GM21737 (cell line): ENCODE measurements around the gene CEND1.

Source experiments
- ATAC-seq: cut with Tn5 transposase; IDR thresholded peaks from one replicate; pipeline ENCODE4 v1.9.1; 2021; ENCODE audit warnings: mild to moderate bottlenecking, moderate library complexity; ENCODE audit not compliant: unreplicated experiment

CEND1 gene

DNA sequence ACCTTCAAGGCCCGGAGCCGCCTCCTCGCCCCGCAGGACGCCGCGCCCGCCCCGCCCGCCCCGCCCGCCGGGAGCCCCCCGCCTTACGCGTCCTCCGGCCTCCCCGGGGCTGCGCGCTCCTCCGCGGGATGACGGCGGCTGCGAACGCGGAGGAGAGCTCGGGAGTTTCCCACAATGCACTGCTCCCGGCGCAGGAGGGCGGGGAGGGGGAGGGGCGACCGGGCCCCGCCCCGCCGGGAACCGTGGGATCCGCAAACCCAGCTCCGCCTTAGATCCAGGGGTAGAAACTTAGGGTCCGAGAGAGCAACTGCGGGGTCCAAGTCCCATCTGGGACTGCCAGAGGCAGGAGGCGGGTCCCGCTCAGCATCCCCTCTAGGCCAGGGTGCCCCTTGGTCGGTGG lies at the start of gene CEND1:
Gene CEND1, minus strand, starts transcription at position 148 of the 400 bp plus-strand sequence. CDS start 1,514 bp downstream, outside the sequence.
- no peak for ATAC-seq

DNA sequence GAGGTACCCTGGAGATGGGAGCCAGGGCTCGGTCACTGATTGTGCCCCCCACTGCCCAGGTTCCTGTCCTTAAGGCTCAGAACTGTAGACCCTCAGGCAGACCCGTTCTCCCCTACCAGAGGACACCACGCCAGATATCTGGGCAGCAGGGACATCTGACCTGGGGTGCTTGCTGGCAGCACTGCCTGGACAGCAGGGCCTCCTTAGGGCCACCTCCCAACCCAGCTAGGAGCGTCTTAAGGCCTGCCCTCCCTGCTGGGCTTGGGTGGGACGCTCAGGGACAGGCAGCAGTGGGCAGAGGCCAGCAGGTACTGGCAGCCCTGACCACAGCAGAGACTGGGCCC lies 49.4 kb upstream of the CEND1 start:
- ATAC-seq, result no peak

DNA sequence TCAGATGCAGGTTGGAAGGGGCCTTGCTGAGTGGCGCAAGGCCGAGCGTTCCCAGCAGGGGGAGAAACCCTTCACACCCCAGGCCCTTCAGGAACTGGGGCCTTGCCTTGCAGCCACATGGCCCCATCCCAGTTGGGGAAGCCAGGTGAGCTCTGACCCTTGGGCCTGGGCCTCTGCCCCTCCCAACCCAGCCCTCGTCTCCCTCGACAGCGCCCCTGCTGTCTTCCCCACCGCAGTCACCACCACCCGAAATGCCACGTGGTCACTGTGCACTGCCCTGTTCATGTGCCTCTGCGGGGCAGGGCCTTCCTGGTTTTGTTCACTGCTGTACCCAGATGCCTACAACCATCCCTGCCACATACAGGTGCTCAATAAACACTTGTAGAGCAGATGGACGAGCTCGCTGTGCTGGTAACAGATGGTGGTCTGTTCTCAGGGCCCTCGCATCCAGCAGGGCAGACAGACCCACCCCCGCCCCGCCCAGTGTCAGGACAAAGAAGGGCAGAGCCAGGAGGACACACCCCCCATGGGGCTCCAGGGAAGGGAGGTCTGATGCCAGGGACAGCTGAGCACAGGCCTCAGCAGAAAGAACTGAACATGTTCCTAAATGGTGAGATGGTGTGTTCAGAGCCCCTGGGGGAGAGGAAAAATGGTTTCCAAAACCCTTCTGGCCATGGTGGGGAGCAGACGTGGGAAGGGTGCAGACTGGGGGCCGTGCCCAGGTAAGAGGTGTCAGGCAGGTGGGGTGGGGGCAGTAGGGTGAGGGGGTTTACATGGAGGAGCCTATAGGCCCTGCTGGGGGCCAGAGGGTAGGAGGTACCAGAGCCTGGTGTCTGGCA lies 48.8 kb upstream of the CEND1 start:
- ATAC-seq, result no peak

DNA sequence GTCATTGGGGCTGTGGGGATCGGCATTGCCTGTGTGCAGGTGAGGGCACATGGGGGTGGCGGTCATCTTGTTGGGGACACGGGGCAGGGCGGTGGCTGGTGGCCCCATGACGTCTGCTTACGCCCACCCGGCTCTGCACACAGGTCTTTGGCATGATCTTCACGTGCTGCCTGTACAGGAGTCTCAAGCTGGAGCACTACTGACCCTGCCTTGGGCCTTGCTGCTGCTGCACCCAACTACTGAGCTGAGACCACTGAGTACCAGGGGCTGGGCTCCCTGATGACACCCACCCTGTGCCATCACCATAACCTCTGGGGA lies 48.1 kb upstream of the CEND1 start:
- no peak for ATAC-seq

DNA sequence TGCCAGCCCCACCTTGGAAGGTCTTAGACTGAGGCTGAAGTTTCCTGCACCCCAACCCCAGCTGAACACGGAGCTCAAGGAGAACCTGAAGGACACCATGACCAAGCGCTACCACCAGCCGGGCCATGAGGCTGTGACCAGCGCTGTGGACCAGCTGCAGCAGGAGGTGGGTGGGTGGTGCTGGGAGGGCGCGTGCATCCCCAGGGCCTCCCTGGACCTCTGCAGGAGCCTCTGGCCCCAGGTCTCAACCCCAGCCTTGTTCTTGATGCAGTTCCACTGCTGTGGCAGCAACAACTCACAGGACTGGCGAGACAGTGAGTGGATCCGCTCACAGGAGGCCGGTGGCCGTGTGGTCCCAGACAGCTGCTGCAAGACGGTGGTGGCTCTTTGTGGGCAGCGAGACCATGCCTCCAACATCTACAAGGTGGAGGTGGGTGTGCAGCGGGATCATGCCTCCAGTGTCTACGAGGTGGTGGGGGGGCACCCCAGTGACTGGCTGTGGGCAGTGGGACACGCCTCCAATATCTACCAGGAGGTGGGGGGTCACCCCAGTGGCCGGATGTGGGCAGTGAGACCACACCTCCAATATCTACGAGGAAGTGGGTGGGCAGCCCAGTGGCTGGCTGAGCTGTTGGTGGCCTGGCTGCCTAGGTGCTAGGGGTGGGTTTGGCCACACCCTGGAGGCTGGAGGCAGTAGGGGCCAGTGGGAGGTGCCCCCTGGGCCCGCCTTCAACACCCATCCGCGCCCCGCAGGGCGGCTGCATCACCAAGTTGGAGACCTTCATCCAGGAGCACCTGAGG lies 47.5 kb upstream of the CEND1 start:
- no peak for ATAC-seq

DNA sequence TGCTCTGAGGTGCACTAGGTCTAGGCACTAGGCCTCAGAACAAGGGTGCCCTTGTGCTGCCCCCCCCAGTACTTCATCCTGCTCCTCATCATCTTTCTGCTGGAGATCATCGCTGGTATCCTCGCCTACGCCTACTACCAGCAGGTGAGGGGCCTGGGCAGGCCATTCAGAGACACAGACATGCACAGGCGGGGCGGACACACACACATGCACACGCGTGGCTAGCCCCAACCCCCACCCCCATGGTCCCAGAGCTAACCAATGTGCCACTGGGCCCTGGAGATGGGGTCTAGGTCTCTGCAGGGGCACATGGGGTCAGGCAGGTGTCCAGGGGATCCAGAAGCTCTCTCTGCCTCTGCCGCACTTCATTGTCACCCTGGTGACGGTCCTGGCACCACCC lies 46.8 kb upstream of the CEND1 start:
- no peak for ATAC-seq

DNA sequence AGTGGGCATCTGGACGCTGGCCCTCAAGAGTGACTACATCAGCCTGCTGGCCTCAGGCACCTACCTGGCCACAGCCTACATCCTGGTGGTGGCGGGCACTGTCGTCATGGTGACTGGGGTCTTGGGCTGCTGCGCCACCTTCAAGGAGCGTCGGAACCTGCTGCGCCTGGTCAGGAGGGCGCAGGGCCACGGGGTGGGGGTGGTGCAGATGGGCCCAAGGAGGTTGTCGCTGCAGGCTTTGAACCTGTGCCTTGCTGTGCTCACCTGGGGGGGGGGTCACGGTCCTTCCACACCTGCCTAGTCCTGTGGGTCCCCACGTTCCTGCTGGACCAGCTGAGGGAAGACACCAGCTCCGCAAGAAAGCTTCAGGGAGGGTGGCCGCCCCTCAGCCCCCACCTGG lies 46.4 kb upstream of the CEND1 start:
- ATAC-seq, result no peak

DNA sequence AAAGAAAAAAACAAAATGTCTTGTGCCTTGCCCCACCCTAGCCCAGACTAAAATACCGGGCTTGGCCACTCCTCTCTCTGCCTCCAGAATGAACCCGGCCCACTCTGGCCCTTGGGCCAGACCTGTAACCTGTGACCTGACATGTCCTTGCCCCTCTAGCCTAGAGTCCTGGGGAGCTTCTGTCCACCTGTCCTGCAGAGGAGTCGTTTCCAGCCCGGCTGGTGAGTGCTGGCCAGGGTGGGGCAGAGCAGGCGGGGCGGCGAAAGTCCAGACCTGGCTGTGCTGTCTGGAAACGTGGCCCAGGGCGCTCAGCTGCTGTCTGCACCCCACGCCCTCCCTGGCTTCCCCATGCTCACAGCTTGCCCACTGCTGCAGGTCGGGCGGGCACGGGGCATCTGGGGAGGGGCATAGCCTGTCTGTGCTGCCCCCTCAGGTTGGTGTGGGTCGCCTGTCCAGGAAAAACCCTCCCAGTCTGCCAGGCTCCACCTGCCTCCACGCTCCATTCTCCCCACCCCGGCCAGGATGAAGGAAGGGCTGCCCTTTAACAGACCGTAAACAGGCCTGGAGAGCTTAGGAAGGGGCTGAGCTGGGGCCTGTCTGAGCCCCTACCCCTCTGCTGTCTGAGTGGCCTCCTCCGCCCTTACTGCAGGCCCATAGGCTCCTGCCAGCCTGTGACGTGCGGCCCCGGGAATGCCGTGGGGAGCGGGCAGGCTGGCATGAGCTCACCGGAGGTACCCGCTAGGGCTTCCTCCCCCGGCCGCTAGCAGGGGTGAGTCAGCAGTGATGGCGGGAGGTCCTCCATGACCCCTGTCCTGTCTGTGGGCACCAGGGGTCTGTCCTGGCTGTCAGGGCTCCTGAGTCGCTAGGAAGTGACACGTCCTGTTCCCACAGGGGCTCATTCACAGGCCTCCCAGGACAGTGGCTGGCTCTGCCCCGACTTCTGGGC lies 44.8 kb upstream of the CEND1 start:
- ATAC-seq, result no peak

DNA sequence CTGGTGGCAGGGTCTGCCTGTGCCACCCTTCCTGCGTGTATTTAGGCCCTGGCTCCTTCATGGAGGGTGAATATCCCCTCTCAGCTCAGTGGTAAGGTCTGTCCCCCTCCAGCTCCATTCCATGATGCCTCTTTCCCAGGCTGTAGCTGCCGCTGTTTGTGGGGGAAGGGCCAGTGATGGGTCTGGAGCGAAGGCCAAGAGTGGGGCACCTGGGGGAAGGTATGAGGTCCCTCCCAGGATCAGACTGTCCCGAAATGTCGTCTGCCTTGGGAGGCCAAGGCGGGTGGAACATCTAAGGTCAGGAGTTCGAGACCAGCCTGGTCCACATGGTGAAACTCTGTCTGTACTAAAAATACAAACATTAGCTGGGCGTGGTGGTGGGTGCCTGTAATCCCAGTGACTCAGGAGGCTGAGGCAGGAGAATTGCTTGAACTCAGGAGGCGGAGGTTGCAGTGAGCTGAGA lies 44.0 kb upstream of the CEND1 start:
- no peak for ATAC-seq

DNA sequence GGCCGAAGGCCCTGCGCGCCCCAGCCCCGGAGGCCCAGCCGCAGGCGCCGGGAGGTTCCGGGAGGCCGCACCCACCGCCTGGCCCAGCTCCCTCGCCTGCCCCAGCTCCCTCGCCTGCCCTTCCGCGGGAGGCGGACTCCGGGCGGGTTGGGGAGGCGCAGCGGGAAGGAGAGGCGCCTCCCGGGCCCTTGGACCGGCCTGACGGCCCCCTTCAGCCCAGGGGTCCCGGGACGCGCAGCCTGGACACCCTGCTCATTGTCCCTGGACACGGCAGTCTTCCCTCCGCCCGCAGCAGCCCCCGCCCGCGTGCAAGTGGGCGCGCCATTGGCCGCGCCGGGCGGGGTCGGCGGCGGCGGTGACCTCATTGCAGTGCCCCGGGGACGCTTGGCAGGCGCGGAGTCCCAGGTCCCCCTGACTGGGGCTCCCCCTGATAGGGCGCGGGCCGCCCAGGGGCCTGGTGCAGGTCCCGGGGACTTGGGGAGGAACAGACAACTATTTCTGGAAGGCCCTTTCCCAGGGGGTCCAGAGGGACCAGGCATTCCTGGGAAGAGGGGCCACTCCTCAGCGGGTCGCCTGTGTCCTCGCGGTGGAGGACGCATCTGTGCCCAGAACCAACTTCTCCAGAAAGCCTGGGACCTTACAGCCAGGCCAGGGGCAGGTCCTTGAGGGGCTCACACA lies 43.4 kb upstream of the CEND1 start:
- no peak for ATAC-seq

DNA sequence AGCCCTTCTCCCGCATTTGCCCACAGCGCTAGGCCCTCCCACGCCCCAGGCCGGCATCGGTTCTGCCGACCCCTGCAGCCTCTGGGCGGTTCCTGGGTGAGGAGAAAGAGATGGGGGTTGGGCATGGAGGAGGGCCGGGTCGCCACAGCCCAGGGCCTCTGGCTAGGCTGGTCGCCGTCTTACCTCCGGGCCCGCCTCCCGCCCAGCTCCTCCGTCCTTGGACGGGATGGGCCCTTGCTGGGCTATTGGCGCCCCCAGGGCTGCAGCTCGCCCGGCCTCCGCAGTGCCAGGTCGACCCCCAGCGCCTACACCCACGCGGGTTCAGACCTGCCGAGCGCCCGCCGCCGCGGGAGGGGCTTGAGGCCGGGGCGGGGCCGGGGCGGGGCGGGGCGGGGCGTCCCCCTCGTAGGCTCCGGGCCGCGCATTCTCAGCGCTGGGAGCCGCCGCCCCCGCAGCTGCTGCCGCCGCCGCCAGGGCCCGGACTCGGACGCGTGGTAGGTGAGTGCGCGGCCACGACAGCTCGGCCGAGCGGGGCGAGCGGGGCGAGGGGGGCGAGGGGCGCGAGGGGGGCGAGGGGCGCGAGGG lies 42.7 kb upstream of the CEND1 start, which contains the start of gene CD151:
Gene CD151, plus strand, starts transcription at position 424 of the 585 bp plus-strand sequence. CDS start 3,118 bp downstream, outside the sequence.
- no peak for ATAC-seq

DNA sequence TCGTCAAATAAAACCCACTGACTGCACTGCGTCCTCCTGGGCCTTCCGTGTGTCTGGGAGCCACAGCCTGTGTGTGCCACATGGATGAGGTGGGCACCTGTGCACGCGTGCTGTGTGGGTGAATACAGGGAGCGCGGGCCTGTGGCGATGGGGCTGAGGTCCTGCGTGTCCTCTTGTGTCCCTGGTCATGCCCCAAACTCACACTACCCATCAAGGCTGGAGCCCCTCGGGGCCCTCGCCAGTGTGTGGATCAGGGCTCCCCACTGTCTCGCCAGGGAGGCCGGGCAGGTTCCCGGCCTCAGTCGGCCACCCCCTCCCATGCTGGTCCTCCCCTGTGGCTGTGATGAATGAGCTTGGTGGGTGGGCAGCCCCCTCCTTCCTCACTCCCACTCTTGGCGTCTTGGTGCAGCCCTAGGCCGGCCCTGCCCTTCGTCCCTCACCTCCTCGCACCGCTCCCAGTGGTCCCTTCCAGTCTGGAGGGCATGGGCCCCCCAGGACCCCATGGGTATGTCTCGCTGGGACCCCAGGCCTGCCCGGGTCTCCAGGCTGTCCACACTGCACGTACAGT lies 42.2 kb upstream of the CEND1 start:
- no peak for ATAC-seq

DNA sequence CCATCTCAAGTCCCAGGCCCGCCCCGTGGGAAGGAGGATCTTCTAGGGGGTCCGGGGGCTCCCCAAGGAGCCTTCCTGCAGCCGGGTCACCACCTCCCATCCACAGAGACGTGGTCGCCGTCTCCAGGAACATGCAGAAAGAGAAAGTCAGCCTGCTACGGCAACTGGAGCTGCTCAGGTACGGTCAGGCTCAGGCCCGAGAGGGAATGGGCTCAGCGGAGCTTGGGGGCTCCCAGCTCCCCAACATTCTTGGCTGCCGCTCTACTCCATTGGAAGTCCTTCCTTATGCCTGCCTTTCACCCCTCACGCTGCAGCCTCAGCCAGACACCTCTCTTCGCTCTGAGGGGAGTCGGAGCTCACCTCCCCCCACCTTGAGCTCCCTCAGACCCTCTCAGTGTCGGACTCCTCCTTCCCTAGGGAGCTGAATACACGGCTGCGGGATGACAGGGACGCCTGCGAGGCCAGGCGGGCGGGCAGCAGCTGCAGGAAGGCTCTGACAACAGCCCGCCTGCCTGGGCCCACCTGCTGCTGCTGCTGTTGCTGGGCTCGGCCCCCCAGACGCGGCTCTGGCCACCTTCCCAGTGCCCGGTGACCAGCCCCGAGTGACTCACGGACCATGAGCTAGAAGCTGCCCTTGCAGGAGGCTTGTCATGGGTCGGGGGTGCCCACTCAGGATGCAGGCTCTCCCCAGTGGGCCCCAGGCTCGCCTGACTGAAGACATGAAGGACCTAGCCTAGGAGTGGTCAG lies 41.4 kb upstream of the CEND1 start:
- ATAC-seq, result no peak

DNA sequence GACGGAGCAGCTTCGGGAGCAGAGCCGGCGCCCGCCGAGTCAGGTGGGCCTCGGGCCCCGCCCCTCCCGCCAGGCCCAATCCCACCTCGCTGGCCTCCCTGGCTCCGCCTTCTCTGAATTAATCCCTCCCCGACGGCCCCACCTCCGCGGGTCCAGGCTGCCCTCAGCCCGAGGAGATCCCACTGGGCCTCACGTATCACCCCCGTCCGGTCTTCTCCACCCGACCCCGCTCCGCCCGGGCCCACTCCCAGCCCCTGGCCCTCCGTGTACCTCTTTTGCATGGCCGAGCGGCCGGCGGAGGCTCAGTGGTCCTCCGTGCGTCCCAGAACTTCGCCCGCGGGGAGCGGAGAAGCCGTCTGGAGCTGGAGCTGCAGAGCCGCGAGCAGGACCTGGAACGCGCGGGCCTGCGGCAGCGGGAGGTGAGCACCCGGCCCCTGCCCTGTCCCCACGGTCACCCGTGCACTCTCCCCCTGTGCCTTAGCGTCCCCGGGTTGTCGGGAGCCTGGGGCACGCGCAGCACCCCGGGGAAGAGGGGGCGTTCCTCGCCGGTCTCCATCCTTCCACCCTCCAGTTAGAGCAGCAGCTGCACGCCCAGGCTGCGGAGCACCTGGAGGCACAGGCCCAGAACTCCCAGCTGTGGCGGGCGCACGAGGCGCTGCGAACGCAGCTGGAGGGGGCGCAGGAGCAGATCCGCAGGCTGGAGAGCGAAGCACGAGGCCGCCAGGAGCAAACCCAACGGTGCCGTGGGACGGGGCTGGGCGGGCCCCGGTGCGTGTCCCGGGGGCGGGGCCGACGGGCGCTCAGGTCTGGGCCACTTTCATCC lies 40.6 kb upstream of the CEND1 start:
- ATAC-seq, result no peak

DNA sequence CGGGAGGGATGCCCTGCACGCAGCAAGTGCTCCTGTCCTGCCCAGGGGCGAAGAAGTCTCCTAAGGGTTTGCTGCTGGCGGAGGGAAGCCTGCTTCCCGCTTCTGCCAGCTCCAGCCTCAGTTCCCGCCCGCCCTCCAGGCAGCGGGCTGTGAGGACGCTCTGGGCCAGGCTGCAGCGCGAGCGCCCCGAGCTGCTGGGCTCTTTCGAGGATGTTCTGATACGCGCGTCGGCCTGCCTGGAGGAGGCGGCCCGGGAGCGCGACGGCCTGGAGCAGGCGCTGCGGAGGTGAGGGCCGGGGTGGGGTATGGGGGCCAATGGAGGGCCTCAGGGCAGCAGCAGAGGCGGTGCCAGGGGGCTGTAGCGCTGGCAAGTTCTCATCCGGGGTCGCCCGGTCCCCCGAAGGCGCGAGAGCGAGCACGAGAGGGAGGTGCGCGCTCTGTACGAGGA lies 40.0 kb upstream of the CEND1 start:
- no peak for ATAC-seq

DNA sequence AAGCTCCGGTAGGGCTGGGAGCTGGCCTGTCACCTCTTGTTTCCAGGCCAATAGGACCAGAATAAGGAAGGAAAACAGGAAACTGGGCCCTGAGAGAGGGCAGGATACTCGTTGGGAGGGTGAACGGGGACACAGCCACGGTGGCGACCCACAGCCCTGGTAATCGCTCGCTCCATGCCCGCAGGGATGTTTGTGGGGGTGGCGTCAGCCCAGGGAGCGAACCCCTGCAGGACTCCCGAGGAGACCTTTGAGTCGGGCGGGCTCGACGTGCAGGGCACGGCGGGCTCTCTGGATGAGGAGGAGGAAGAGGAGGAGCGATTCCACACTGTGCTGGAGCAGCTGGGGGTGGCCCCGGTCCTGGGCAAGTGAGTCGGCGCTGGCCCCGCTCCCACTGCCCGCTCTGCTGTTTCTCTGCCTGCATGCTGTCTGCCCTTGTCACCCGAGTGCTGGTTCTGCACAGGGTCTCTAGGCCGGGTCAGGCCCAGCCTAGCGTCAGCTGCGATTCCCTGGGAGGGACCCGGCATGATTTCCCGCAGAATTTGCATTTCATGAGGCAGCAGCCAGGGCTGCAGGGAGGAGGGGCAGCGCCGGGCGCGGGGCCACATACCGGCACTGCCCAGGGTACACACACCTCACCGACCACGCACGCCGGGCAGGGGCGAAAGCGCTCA lies 39.4 kb upstream of the CEND1 start:
- ATAC-seq, result no peak

DNA sequence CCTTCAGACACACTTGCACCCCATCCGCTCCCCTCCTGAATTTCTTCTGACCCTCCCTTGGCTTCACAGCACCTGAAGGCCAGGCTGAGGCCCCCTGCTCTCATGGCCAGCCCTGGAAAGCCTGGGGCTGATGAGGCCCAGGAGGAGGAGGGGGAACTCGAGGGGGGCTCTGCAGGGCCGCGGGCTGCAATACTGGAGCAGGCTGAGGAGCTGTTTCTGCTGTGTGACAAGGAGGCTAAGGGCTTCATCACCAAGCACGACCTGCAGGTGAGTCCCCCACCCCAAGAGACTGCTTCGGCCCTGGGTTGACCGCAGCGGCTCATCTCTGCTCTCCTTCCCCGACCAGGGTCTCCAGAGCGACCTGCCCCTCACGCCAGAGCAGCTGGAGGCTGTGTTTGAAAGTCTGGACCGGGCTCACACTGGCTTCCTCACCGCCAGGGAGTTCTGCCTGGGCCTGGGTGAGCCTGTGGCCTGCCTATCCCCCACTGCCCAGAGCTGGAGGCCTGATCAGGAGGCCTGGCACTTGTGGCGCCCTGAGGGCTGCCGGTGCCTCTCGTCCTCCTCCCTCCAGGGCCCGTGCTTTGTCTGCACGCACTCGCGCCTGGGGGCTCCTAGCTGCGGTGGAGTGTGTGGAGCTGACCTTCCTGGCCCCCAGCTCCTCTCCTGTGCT lies 38.8 kb upstream of the CEND1 start:
- no peak for ATAC-seq
